Epidermal melanocyte (primary cell): ENCODE measurements around the gene LRRC46.
A peak's percentile ranks its signal among the peaks of the same experiment; 100 is the strongest.

Experiments used
- DNase-seq: peaks from one replicate; pipeline ENCODE4 v3.0.0; 2011; ENCODE audit warnings: low spot score; ENCODE audit not compliant: insufficient read length

Gene LRRC46, protein sequence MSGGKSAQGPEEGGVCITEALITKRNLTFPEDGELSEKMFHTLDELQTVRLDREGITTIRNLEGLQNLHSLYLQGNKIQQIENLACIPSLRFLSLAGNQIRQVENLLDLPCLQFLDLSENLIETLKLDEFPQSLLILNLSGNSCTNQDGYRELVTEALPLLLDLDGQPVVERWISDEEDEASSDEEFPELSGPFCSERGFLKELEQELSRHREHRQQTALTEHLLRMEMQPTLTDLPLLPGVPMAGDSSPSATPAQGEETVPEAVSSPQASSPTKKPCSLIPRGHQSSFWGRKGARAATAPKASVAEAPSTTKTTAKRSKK

DNA sequence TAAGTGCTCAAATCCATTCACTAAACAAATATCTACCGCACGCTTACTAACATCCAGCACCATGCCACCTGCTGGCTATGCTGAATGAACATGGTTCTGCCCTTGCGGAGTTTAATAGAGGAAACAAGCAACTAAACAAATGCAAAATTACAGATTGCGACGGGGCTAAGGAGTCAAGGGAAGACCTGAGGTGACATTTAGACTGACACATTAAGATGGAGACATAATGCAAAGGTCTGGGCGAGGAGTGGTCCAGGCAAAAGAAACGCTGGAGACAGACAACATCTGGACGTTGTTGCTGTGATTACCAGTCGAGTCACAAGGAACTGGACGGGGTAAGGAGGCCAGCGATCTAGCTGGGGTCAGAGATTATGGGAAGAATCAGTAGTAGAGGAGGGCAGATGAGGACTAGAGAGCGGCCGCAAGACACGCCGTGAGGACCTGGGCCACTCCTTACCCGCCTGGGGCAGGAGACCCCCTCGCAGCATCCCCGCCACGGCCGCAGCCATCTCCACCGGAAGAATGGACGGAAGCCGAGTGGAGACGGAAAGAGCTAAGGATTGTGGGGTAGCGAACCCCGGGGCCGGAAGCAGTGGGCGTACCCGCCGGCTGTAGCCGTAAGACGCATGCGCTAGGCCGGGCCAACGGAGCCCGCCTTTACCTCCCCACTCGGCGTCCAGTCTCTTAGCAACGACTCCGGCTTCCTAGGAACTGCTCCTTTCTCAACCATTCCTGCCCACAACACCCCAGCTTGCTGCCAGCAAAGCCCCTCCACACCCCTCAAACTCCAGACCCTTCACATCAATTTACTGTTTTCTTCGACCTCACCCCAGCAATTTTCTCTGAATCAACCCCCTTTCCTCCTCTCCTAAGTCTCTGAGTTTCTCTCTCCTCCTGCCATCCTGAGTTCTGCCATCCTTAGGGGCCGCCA is at the start of gene LRRC46, which contains the start of gene MRPL10:
TSS of gene LRRC46 (plus strand) at position 668 of the 931 bp plus-strand sequence. CDS start 320 bp downstream, outside the sequence.
TSS of gene MRPL10 (minus strand) at position 539 of the 931 bp plus-strand sequence. CDS start at position 509, 30 bp downstream.
- peak; percentile 99 for DNase-seq

DNA sequence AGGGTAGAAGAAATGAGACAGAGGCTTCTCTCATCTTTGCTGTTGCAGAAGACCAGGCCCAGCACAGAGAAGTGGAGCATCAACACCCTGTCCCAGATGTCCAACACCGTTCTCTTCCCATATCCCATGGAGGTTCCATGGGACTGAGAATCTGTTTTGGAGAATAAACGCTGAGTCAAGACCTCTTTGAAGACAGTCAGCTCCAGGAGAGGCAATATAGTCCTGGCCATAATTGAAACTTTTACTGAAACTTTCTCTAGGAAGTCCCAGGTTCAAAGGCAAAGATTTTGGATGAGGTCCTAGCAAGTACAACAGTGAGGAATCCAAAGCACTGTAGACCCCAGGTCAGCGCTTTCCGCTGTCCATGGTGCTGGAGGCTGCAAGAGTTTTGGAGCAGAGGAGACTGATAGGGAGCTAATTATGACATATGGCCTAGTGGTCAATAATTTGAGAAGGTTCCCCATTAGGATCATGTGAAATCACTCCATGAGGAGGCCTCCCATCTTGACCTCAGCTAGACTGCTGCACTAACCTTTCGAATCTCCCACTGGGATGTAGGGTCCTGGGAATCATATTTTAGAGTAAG is 45.8 kb upstream of the LRRC46 start:
- no peak for DNase-seq

DNA sequence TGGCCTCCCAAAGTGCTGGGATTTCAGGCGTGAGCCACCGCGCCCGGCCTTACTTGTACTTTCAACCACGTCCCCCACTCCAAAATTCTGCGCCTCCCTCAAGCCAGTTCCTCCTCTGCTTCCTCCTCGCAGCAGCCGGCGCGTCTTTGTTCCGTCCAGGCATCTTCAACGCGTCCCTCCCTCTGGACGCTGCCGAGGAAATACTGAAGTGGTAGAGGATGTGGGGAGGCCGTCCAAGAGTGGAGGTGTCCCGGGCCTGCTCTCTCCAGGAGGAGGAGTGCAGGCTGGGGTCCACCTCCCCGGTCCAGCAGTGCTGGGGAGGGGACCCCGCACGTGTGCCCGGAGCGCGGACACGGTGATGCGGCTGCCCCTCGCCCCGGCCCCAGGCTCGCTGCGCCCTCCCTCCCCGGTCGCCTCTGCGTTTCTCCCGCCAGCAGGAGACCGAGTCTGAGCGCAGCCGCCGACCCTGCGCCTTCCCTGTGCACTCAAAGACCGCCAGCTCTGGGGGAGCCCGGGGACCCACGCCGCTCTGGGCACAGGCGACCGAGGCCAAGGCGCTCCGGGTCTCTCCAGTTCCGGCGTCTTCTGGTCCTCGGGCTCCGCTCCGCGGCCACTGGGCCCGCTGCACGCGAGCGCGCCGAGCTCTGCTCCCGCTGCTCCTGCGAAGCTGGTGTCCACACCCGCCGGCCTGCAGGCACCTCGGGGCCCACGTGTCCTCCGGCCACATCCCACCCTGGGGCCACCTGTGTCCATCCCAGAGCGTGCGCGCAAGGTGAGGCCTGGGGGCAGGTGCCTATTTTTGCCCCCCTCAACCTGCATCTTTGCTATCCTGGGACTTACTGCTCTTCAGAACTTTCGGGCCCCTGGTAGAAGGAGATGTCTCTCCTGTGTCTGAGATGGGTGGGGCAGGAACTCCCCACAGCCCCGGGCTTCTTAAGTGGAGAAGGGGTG is 41.6 kb upstream of the LRRC46 start:
- DNase-seq, result peak; percentile 42

DNA sequence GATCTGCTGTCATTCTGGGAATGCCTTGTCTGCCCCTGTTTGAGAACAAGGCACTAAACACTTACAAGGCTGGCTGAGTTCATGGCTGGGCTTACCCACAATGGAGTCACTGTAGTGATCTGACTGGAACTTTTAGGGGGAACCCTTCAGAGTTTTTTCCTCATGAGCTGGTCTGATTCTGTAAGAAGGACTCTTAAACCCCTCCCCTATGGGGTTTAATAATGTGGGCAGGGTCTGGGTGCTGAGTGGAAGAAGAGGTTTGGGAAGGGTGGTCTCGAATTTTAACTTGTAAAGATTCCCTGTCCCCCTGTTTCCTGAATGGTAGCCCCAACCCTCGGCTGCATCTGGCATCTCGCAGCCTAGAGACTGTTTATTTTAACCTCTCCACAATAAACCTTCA is 40.4 kb upstream of the LRRC46 start:
- no peak for DNase-seq

DNA sequence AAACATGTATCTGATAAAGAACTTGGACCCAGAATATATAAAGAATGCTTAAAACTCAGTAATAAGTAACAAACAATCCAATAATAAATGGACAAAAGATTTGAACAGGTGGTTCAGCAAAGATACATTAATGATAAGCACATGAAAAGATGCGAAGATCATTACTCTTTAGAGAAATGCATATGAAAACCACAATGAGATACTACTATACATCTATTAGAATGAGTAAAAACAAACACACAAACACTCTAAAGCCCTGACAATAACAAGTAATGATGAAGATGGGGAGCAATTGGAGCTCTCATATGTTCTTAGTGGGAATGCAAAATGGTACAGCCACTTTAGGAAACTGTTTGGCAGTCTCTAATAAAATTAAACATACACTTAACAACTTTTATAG is 39.0 kb upstream of the LRRC46 start:
- no peak for DNase-seq

DNA sequence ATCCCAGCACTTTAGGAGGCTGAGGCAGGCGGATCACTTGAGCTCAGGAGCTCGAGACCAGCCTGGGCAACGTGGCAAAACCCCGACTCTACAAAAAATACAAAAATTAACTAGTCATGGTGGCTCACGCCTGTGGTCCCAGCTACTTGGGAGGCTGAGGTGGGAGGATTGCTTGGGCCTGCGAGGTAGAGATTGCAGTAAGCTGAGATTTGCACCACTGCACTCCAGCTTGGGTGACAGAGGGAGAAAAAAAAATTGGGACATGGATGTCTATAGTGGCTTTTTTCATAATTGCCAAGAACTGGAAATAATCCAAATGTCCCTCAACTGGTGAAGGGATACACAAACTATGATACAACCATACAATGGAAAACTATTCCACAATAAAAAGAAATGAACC is 38.5 kb upstream of the LRRC46 start:
- DNase-seq, result no peak

DNA sequence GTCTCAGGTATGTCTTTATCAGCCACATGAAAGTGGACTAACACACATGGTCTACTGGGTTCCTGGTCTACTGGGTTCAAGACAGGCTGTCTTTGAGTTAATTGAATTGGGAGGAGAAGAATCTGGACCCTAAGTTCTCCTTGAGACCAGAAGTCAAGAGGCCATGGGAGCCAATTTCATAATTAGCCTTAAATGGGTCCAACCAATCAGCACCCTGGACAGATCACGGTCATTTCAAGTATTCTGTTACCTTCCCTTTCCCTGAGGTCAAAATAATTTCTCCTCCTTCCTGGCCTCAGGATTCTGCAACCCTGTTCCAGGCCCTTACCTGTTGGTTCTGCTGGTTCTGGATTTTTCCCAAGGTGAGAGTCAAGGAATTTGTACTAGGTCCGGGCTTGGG is 33.7 kb upstream of the LRRC46 start:
- no peak for DNase-seq

DNA sequence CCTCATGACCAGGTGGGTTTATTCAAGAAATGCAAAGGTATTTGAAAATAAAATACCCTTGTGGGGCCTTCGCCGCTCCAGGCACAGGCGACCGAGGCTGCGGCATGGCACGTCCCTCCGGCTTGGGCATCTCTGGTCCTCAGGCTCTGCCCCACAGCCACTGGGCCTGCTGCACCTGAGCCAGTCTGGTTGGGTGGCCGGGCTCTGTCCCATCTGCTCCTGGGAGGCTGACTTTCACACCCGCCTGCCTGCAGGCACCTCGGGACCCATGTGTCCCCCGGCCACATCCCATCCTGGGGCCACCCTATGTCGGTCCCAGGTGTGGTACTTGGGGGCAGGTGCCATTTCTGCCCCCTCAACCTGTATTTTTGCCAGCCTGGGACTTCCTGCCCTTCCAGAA is 30.8 kb upstream of the LRRC46 start:
- DNase-seq, result no peak

DNA sequence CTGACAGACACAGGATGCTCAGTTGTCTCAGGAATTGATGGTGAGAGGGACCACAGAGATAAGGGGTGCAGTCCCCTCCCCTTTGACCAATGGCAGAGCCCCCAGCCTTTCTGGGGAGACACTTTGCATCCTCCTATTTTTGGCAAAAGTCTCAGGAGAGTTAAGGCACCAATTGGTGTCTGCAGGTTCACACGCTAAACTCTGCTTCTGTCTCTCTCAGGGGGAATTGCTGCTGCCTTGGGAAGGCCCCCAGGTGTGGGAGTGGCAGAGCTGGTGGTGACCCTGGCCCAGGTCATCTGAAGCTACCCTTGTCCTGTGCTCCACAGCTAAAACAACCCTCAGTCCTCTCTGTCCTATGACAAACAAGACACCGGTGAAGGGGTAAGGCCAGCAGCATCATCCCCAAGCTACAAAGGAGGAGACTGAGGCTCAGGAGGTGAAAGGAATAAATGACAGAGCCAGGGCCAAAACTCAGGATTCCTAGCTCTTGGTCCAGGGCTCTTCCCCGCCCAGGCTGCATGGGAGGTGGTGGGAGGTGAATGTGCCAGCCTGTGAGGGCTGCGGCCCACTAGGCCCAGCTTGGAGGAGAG is 30.2 kb upstream of the LRRC46 start:
- DNase-seq, result no peak

DNA sequence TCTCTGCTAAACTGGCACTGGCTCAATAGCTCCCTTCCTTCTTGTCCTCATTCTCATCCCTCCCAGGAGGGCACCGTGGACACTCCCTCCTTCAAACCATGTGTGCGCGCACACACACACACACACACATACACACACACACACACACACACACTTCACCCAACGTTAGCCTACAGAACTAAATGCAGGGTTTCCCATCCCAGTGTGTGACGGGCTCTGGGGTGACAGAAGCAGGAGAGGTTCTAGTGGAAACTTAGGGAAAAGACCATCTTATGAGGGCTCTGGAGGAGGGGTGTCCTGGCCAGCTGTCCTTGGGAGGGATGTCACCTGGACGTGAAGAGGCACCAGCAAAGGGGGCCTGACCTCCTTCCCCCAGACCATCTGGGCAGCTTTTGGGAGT is 29.6 kb upstream of the LRRC46 start:
- DNase-seq, result no peak

DNA sequence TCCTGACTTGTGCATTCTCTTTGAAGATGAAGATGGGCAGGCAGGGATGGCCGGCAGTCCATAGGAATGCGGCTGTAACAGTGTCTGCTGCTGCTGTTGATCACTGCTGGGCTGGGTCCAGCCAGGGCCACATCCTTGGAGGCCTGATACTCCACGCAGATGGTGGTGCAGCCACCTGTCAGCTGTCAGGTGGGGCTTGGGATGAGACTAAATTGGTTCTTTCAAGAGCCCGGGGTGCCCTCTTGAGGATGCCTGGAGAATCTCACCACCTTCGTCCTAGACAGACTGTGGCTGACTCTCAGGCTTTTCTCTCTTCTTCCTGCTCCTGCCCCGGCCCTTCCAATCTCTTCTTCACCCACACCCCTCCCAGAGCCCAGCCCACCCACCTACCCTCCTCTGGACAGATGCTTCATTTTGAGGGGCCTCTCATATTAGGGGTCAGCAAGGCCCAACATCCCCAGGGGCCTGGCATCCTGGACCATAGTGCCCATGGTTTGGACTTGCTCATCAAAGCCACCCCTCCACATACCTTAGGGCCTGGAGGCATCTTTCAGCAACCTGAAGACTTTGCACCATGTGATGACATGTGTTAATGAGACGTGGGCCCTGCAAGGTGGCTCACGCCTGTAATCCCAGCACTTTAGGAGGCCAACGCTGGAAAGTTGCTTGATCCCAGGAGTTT is 29.0 kb upstream of the LRRC46 start:
- DNase-seq, result no peak

DNA sequence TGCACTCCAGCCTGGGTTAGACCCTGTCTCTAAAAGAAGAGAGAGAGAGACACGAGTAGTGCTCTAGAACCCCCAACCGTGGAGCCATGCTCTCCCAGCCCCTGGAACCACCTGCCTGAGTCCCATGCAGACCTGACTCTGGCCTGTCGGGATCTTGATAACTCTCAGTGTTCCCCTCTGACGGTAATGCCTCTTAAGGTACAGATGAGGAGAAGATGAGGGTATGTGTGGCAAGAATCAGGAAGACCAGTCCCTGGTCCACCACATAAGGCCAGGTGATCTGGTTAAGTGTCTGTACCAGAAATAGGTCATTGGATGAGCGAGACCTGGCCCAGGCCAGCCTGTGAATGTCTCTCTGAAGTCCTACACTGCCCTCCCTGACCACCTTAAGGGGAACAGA is 28.3 kb upstream of the LRRC46 start:
- no peak for DNase-seq

DNA sequence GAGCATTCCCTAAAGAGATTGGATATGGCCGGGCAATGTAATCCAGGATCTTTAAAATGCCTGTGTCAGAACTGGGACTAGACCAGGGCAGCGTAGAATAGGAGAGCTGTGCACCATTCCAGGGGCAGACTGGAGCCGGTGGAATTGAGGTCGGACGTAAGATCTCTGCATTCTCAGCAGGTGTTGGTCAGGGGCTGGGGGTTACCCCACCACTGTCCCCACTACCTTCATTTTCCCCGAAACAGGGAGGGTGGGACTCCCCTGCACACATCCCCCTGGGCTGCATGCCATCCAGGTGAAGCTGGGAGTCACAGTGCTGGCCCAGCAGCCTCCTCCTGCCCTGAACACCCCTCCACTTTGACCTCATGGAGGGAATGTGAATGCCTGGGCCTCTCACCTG is 27.7 kb upstream of the LRRC46 start:
- no peak for DNase-seq

DNA sequence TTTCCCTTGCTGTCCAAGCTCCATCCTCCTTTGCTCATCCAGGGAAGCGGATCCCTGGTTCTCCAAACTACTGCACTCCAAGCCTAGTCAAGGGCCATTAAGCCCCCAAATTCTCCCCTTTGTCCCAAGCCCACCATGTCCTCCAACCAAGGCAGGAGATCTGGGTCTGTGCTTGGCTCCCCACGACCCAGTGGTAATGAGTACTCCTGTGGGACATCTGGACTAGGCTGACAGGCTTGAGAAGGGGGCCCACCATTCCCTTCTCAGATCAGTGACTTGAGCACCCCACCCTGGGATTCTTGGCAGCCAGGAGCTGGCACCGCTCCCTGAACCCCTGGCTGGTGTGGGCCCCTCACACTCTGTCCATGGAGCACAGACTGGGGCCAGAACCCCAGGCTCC is 27.0 kb upstream of the LRRC46 start:
- DNase-seq, result no peak

DNA sequence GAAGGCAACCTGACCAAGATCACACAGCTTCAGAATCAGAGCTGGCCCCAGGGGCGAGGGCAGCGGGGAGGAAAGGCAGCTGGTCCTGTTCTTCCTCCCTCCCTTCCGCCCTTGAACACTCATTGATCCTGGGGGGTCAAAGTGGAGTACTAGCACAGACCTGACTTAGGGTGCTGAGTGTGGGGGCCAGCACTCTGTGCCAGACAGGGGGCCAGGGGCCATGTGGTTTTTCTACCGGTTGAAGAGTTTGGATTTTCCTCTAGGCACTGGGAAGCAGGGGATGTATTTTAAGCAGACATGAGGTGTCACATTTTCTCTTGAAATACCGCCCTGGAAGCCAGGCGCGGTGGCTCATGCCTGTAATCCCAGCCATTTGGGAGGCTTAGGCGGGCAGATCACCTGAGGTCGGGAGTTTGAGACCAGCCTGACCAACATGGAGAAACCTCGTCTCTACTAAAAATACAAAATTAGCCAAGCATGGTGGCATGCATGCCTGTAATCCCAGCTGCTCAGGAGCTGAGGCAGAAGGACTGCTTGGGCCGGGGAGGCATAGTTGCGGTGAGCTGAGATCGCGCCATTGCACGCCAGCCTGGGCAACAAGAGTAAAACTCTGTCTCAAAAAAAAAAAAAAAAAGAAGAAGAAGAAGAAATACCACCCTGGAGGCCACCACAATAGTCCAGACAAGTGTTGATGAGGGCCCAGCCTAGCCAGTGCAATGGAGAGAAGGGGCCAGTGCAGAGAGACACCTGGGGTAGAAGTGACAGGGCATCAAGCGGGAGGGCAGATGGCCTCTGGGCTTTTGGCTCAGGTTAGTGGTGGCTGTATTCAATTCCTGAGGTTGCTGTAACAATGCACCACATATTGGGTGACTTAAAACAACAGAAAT is 25.2 kb upstream of the LRRC46 start:
- no peak for DNase-seq

DNA sequence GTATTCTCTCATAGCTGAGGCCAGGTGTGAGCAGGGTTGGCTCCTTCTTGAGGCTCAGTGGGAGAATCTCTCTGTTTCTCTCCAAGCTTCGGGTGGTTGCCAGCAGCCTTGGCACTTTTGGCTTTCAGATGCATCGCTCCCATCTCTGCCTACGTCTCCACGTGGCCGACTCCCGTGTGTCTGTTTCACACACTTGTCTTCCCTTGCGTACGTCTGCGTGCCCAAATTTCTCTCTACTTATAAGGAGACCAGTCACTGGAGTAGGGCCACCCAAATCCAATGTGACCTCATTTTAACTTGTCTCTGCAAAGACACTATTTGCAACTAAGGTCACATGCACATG is 24.6 kb upstream of the LRRC46 start:
- no peak for DNase-seq

DNA sequence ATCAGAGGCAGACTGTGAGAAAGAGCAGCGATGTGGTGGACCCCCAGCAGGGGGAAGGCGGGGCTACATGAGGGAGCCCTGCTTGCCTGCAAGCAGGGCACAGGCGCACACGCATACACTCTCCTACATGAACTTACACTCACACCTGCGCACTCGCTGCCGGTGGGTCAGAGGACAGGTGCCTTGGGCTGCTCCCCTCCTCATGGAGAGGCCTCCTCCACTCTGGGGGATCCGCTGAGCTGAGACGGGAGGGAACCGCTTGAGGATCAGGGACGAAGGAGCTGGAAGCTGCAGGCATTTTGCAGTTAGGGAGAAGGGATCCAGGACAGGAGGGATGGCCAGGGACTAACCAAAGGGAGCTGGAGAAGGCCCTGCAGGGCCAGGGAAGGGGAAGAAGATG is 24.0 kb upstream of the LRRC46 start:
- no peak for DNase-seq

DNA sequence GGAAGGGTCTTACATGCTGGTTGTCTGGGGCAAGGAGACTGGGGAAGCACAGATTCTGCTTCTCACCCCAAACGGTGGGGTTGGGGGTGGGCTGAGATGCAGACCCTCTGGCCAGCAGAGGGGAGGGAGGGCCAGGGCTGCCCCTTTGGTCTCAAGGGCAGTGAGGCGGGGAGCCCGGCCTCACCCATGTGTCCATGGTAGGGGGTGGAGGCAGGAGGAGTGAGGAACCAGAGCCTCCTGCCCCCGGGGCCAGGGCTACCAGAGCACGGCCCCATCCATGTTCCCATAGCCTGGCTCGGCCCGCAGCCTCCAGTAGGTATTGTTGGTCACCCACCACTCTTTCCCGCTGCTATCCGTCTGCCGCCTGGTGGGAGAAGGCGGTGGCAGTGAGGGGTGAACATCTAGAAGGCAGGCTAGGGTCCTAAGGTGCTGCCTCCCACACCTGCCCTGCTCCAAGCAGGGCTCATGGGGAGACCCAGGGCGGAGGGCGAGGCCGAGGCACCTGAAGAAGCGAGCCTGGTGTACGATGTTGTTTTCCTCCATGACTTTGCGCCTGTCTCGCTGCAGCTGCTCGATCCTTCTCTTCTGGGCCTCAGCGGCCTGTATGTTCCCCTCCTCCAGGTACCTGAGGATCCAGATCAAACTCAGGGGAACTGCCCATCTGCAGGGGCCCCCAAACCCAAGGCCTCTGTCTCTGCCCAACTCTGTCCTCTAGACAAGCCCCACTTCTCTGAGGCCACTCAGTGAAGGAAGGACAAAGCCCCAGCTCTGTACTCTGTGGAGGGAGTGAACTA is 23.2 kb upstream of the LRRC46 start:
- no peak for DNase-seq
